ENCODE data around the gene FAM133A.

FAM133A gene

GRCh38 chrX:93673869-93674271 lies at the start of gene FAM133A:
FAM133A (plus strand) TSS chrX:93674206; CDS start chrX:93709420, 35,214 bp downstream.
- DNase-seq = peak; percentile 29

- DNase-seq = no peak
Observed at GRCh38 chrX:93637591-93637990, 36.4 kb upstream of the FAM133A start.

- DNase-seq = no peak
Observed at GRCh38 chrX:93649381-93649780, 24.6 kb upstream of the FAM133A start.

- no peak for DNase-seq
Observed at GRCh38 chrX:93660575-93660974, 13.4 kb upstream of the FAM133A start.

- DNase-seq = peak; percentile 86
Observed at GRCh38 chrX:93673056-93673868, 744 bp upstream of the FAM133A start, which contains the start of gene NAP1L3. NAP1L3 (minus strand) TSS chrX:93673578; CDS start chrX:93673304, 274 bp downstream.

- DNase-seq = no peak
Observed at GRCh38 chrX:93695981-93696380, 22.0 kb downstream of the FAM133A start.

- DNase-seq = no peak
Observed at GRCh38 chrX:93703701-93704100, 29.7 kb downstream of the FAM133A start.

GRCh38 chrX:93711076-93711475 lies 37.1 kb downstream of the FAM133A start:
- DNase-seq = no peak

GRCh38 chrX:93741811-93742210 lies 67.8 kb downstream of the FAM133A start:
- DNase-seq = no peak

- DNase-seq = no peak
Observed at GRCh38 chrX:93760163-93760562, 86.2 kb downstream of the FAM133A start.

Measured in left hindlimb (tissue), 1 donor.